HEK293T (cell line): ENCODE measurements around the gene SELENOF.
A peak's percentile ranks its signal among the peaks of the same experiment; 100 is the strongest.
"Not testable (repeated sequence)": the region's sequence is repeated elsewhere in the genome, so short reads cannot be mapped to it uniquely, and the experiment has no call there.

Source experiments
- CTCF ChIA-PET: fragments of 350-600 bp; formaldehyde crosslinking; extraction: SDS; loops from one replicate; lab custom pipeline; 2021; ENCODE audit warnings: antibody characterized with exemption, inconsistent platforms; lab: Yijun Ruan, JAX
- POLR2A ChIA-PET: fragments of 350-600 bp; formaldehyde crosslinking; extraction: SDS; loops from one replicate; lab custom pipeline; 2020; ENCODE audit warnings: antibody characterized with exemption, inconsistent platforms; lab: Yijun Ruan, JAX
- DNase-seq: peaks from one replicate; pipeline ENCODE4 v3.0.0; 2012; ENCODE audit warnings: mixed read lengths; ENCODE audit errors: extremely low spot score
- ARNT ChIP-seq: fragments of 450-650 bp; IDR thresholded peaks from 2 replicates; pipeline ENCODE4 v1.6.1; 2017; ENCODE audit warnings: mild to moderate bottlenecking
- BHLHE40 ChIP-seq: fragments of 450-650 bp; IDR thresholded peaks from 2 replicates; pipeline ENCODE4 v1.6.1; 2016; ENCODE audit warnings: mild to moderate bottlenecking, moderate library complexity, borderline replicate concordance
- CTBP1 ChIP-seq: fragments of 450-650 bp; IDR thresholded peaks from 2 replicates; pipeline ENCODE4 v1.6.1; 2016; ENCODE audit warnings: borderline replicate concordance
- ELF4 ChIP-seq: fragments of 450-650 bp; IDR thresholded peaks from 2 replicates; pipeline ENCODE4 v1.6.1; 2017; ENCODE audit warnings: antibody characterized with exemption
- FOXA1 ChIP-seq: fragments of 450-650 bp; IDR thresholded peaks from 2 replicates; pipeline ENCODE4 v1.6.1; 2016; ENCODE audit warnings: mild to moderate bottlenecking
- FOXK2 ChIP-seq: fragments of 450-650 bp; IDR thresholded peaks from 2 replicates; pipeline ENCODE4 v1.6.1; 2016; ENCODE audit warnings: mild to moderate bottlenecking
- FOXM1 ChIP-seq: fragments of 450-650 bp; IDR thresholded peaks from 2 replicates; pipeline ENCODE4 v1.6.1; 2017; ENCODE audit warnings: mild to moderate bottlenecking, borderline replicate concordance
- HDGF ChIP-seq: fragments of 450-650 bp; IDR thresholded peaks from 2 replicates; pipeline ENCODE4 v1.6.1; 2017; ENCODE audit warnings: antibody characterized with exemption, borderline replicate concordance
- L3MBTL2 ChIP-seq: fragments of 450-650 bp; conservative IDR thresholded peaks from 2 replicates; pipeline ENCODE4 v1.6.1; 2016; ENCODE audit warnings: mild to moderate bottlenecking
- LEF1 ChIP-seq: fragments of 450-650 bp; IDR thresholded peaks from 2 replicates; pipeline ENCODE4 v1.6.1; 2017; ENCODE audit warnings: mild to moderate bottlenecking, borderline replicate concordance
- NFRKB ChIP-seq: fragments of 450-650 bp; IDR thresholded peaks from 2 replicates; pipeline ENCODE4 v1.6.1; 2016; ENCODE audit warnings: mild to moderate bottlenecking, moderate library complexity
- SP1 ChIP-seq: fragments of 450-650 bp; IDR thresholded peaks from 2 replicates; pipeline ENCODE4 v1.6.1; 2017
- SUZ12 ChIP-seq: fragments of 450-650 bp; IDR thresholded peaks from 2 replicates; pipeline ENCODE4 v1.6.1; 2016; ENCODE audit warnings: mild to moderate bottlenecking
- TARDBP ChIP-seq: fragments of 450-650 bp; IDR thresholded peaks from 2 replicates; pipeline ENCODE4 v1.6.1; 2016
- ZNF384 ChIP-seq: fragments of 450-650 bp; IDR thresholded peaks from 2 replicates; pipeline ENCODE4 v1.6.1; 2016
- TF ChIP-seq, protein P1 (sequence below): fragments of 450-650 bp; IDR thresholded peaks from 2 replicates; pipeline ENCODE4 v1.6.1; 2016

The SELENOF gene

DNA sequence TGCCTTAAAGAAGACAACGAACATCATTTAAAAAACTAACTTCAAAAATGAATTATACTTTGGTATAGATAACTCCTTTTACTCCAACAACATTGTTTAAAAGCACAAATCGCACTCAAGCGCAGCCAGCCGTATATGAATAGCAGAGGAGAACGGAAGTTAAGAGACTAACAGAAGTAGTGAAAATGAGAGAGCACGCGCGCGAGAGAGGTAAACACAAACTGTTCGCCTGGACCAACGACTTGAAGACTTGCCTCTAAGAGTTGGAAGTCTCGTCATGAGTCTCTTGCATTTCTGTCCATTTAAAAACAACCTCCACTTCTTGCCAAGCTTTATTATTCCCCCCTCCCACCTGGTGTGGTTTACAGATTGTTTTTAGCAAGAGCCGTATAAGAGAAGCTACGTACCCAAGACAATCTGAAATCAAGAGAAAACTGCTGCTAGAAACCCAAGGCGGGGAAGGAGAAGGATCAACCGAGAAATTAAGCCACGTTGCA is 479 bp downstream of the SELENOF start:
- CTCF ChIA-PET: no interaction called here
- POLR2A ChIA-PET: interaction anchor here (0.5 to 1.4 kb wide), 7 partner anchors 8 to 88 kb away, joined by 3 to 6 read pairs (median 4); no protein-coding TSS in a partner anchor
- DNase-seq: no peak
- TF ChIP-seq L3MBTL2: peak; percentile 8; the same call in 1 of the 2 replicates
- no peak for TF ChIP-seq FOXA1

DNA sequence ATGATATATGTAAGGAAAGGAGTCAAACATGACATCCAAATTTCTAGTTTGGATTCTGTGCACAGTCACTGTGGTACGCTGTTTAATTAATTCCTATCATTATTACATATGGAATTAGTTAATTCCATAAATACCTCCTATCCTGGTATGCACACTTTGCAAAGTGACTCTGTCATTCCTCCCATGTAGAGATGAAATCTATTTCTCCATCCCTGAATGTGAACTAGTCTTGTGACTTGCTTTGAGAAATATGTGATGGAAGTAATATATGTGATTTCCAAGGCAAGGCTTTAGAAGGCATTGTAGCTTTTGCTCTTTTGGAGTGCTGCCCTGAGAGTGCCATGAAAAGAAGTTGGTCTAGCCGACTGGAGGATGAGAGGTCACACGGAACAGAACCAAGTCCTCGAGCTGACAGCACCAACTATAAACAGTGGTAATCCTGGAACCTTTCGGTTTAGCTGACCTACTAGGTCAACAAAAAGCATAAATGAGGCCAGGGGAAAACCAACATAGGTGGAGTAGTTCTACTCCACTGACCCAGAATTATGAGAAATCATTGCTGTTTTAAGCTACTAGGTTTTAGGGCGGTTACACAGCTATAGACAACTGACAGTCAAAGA is 1.5 kb downstream of the SELENOF start:
- ChIA-PET POLR2A (no interaction called here), CTCF (interaction anchor here (1.2 kb wide), 1 partner anchor 208 kb away, joined by 4 read pairs; the partner anchor contains the start of gene SH3GLB1)
- DNase-seq: no peak
- TF ChIP-seq, protein P1, sequence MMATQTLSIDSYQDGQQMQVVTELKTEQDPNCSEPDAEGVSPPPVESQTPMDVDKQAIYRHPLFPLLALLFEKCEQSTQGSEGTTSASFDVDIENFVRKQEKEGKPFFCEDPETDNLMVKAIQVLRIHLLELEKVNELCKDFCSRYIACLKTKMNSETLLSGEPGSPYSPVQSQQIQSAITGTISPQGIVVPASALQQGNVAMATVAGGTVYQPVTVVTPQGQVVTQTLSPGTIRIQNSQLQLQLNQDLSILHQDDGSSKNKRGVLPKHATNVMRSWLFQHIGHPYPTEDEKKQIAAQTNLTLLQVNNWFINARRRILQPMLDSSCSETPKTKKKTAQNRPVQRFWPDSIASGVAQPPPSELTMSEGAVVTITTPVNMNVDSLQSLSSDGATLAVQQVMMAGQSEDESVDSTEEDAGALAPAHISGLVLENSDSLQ: no peak
- no peak for TF ChIP-seq FOXM1
- no peak for TF ChIP-seq ZNF384
- no peak for TF ChIP-seq HDGF
- TF ChIP-seq ELF4: no peak
- TF ChIP-seq LEF1: no peak
- no peak for TF ChIP-seq SP1
- TF ChIP-seq BHLHE40: no peak
- no peak for TF ChIP-seq FOXA1
- no peak for TF ChIP-seq NFRKB

DNA sequence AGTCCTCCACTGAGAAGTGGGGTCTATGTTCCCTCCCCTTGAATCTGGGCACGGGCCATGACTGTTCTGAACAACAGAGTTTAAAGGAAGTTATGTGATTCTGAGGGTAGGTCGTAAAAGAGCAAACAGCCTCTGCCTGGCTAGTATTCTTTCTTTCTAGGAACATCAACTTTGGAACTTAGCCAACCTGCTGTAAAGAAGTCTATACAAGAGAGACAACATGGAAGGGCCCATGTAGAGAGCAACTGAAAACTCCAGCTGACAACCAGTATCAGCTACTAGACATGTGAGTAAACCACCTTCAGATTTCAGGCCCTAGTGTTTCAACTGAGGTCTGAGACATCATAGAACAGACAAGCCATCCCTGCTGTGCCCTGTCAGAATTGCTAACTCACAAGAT is 7.5 kb downstream of the SELENOF start:
- POLR2A ChIA-PET: interaction anchor here (1.0 kb wide), 1 partner anchor 202 kb away, joined by 3 read pairs; the partner anchor contains the start of gene SH3GLB1
- peak; percentile 16 for DNase-seq
- no peak for TF ChIP-seq ELF4
- TF ChIP-seq CTBP1: no peak
- no peak for TF ChIP-seq FOXA1
- TF ChIP-seq, protein P1: no peak
- TF ChIP-seq FOXM1: no peak
- TF ChIP-seq LEF1: no peak
- no peak for TF ChIP-seq NFRKB
- TF ChIP-seq SP1: no peak
- no peak for TF ChIP-seq ZNF384
- TF ChIP-seq BHLHE40: no peak
- CTCF ChIA-PET: interaction anchor here (0.6 kb wide), 1 partner anchor 1418 kb away, joined by 3 read pairs; no protein-coding TSS in a partner anchor

DNA sequence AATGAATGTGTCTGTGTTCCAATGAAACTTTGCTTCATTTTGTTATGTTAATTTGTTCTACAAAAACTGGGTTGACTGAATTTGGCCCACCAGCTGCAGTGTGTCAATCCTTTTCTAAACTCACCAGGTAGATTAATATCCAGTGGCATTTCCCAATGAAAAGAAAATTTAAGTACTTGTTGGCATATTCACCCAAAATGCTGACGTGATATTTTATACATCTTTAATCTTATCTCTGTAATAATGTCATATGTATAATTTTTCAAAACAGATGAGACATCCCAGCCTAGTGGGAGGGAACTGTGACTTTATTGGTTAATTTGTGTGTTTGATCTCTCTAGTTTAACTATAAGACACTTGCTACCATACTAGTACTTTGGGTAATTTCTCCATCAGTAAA is 8.1 kb downstream of the SELENOF start:
- ChIA-PET POLR2A (interaction anchor here (0.9 to 1.0 kb wide), 2 partner anchors 8 to 201 kb away, joined by 3 read pairs; partner anchors contain the start of genes SELENOF and SH3GLB1), CTCF (no interaction called here)
- DNase-seq: no peak
- TF ChIP-seq BHLHE40 (no peak), HDGF (no peak), ELF4 (no peak), FOXM1 (no peak), CTBP1 (no peak), L3MBTL2 (no peak), TARDBP (no peak), SP1 (no peak), FOXK2 (no peak), LEF1 (no peak), NFRKB (no peak), SUZ12 (no peak), ARNT (no peak), ZNF384 (no peak)
- TF ChIP-seq, protein P1: no peak

DNA sequence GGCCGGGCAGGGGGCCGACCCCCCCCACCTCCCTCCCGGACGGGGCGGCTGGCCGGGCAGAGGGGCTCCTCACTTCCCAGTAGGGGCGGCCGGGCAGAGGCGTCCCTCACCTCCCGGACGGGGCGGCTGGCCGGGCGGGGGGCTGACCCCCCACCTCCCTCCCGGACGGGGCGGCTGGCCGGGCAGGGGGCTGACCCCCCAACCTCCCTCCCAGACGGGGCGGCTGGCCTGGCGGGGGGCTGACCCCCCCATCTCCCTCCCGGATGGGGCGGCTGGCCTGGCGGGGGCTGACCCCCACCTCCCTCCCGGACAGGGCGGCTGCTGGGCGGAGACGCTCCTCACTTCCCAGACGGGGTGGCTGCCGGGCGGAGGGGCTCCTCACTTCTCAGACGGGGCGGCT is 14.5 kb downstream of the SELENOF start:
- DNase-seq, POLR2A ChIA-PET, CTCF ChIA-PET: not testable (repeated sequence)

DNA sequence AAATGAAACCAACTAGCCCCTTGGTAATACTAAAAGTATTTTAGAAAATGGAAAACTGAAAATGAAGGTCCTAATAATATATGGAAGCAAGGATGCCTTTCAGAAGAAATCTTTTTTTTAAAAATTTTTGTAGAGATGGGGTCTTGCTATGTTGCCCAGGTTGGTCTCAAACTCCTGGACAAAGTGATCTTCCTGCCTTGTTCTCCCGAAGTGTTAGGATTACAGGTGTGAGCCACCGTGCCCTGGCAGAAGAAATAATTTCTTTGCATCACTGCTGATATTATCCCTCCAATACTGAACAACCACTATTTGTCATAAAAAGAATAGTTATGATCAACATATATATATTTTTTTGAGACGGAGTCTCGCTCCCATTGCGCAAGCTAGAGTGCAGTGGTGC is 25.6 kb downstream of the SELENOF start:
- CTCF ChIA-PET: no interaction called here
- POLR2A ChIA-PET: no interaction called here
- DNase-seq: no peak
- TF ChIP-seq L3MBTL2 (no peak), ARNT (no peak), TARDBP (no peak), ELF4 (no peak), FOXK2 (no peak), FOXA1 (no peak), SP1 (no peak), BHLHE40 (no peak), ZNF384 (no peak)

DNA sequence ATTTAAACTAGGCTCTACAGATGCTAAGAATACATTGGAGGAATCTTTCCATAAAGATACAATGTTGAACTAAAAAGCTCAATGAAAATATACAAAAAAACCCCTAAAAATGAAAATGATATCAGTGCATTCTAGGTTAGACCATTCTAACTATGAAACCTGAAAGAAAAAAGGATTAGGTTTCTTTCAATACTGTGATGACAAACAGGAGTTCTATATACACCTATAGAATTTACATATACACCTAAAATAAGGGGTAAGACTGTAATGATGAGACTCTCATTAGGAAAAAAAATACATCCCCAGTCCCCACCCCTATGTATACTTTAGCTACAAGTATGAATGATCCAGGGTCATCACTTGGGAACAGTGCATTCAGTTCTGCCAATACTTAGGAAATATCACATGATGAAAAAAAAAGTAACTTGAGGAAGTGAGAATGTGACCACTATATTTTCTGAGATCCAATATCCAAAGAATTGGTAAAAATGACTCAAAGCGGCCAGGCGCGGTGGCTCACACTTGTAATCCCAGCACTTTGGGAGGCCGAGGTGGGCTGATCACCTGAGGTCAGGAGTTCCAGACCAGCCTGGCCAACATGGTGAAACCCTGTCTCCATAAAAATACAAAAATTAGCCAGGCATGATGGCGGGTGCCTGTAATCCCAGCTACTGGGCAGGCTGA is 26.3 kb downstream of the SELENOF start:
- CTCF ChIA-PET: no interaction called here
- DNase-seq: no peak
- POLR2A ChIA-PET: no interaction called here
- TF ChIP-seq ARNT (no peak), FOXA1 (no peak), LEF1 (no peak), ELF4 (no peak), ZNF384 (no peak), L3MBTL2 (no peak), TARDBP (no peak), HDGF (no peak), CTBP1 (no peak), SUZ12 (no peak), SP1 (no peak), NFRKB (no peak), BHLHE40 (no peak), FOXK2 (no peak), FOXM1 (no peak)
- TF ChIP-seq, protein P1: no peak
